Karpas-422 (cell line): Measurements from ENCODE around the gene ADGRG1. TPM values are rescaled to one million over a fixed set of nuclear protein-coding genes. Genes with fewer than 3 reads are reported as not detected.
"Not testable (repeated sequence)": the region's sequence is repeated elsewhere in the genome, so short reads cannot be mapped to it uniquely, and the experiment has no call there.

Experiments
- DNase-seq: peaks from one replicate; pipeline ENCODE4 v3.0.0-alpha.2; 2015
- H2AFZ ChIP-seq: fragments of 200-600 bp; sonication (generic); 2 replicates; pipeline ENCODE4 v1.6.1; 2014; ENCODE audit warnings: antibody characterized with exemption, low read length, mixed read lengths
- H3K27ac ChIP-seq: fragments of 200-600 bp; sonication (generic); 2 replicates; pipeline ENCODE4 v1.5.1; 2014; ENCODE audit warnings: mild to moderate bottlenecking, low read length, moderate library complexity
- H3K27me3 ChIP-seq: fragments of 200-600 bp; sonication (generic); 2 replicates; pipeline ENCODE4 v1.6.1; 2014; ENCODE audit warnings: low read length, mixed read lengths
- H3K36me3 ChIP-seq: fragments of 200-600 bp; sonication (generic); 2 replicates; pipeline ENCODE4 v1.6.1; 2014; ENCODE audit warnings: low read length, mixed read lengths; ENCODE audit not compliant: insufficient read depth
- H3K4me1 ChIP-seq: fragments of 200-600 bp; sonication (generic); 2 replicates; pipeline ENCODE4 v1.6.1; 2014; ENCODE audit warnings: mild to moderate bottlenecking, low read length, mixed read lengths
- H3K4me2 ChIP-seq: fragments of 200-600 bp; sonication (generic); 2 replicates; pipeline ENCODE4 v1.6.1; 2014; ENCODE audit warnings: low read length, low read depth, mild to moderate bottlenecking; ENCODE audit not compliant: poor library complexity, severe bottlenecking
- H3K4me3 ChIP-seq: fragments of 200-600 bp; sonication (generic); 2 replicates; pipeline ENCODE4 v1.5.1; 2014; ENCODE audit warnings: mild to moderate bottlenecking, antibody characterized with exemption, low read length, mixed read lengths
- H3K79me2 ChIP-seq: fragments of 200-600 bp; sonication (generic); 2 replicates; pipeline ENCODE4 v1.6.1; 2014; ENCODE audit warnings: mild to moderate bottlenecking, low read length, mixed read lengths
- H3K9ac ChIP-seq: fragments of 200-600 bp; sonication (generic); 2 replicates; pipeline ENCODE4 v1.6.0; 2014; ENCODE audit warnings: low read length
- H3K9me2 ChIP-seq: fragments of 200-600 bp; sonication (generic), shearing (Covaris generic); replicated peaks from 2 replicates; pipeline ENCODE4 v1.6.0; 2014; ENCODE audit warnings: mild to moderate bottlenecking, low read length, moderate library complexity; ENCODE audit not compliant: insufficient read depth
- H3K9me3 ChIP-seq: fragments of 300-700, 200-600 bp; sonication (generic); 2 replicates; pipeline ENCODE4 v1.6.1; 2014; ENCODE audit warnings: low read length, mixed read lengths
- H4K20me1 ChIP-seq: fragments of 200-600 bp; sonication (generic); 2 replicates; pipeline ENCODE4 v1.6.1; 2014; ENCODE audit warnings: mild to moderate bottlenecking, antibody characterized with exemption, low read length, low read depth; ENCODE audit not compliant: insufficient read depth
- total RNA-seq: library from RNA; depleted of rRNA; stranded (reverse); fragments of >200 nt; shearing (Covaris generic); gene quantifications from 2 replicates; pipeline ENCODE4 v1.2.3, GENCODE V29; 2014; ENCODE audit warnings: low replicate concordance; rRNA removed

ADGRG1 gene
- total RNA-seq, 1 experiment from 2014 or later: not detected

DNA sequence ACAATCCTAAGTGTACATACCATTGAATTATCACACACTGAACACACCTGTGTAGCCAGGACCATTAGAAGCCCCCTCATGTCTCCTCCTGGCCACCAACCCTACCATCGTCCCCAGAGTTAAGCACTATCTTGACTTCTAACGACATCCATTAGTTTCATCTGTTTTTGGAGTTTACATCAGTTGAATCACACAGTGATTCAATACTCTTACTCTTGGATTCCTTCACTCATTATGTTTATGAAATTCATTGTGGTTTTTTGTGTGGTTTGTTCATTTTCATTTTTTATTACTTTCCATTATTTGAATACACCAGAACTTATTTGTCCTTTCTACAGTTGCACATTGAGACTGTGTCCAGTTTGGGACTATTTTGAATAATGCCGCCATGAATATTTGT, 79.7 kb downstream of the ADGRG1 start:
- no peak overlapping the region for H3K4me2 ChIP-seq
- no peak overlapping the region for H3K4me3 ChIP-seq
- no peaks in the 10 kb centered on the region for H3K9me2 ChIP-seq
- no peaks in the 10 kb centered on the region for H3K36me3 ChIP-seq
- no peak overlapping the region for H2AFZ ChIP-seq
- no peaks in the 10 kb centered on the region for H3K9me3 ChIP-seq
- H3K27me3 ChIP-seq: no peaks in the 10 kb centered on the region
- H4K20me1 ChIP-seq: no peaks in the 10 kb centered on the region
- no peak overlapping the region for H3K9ac ChIP-seq
- no peaks in the 10 kb centered on the region for H3K79me2 ChIP-seq
- DNase-seq: no peak
- H3K27ac ChIP-seq: no peak overlapping the region
- peaks cover 4% of the 10 kb centered on the region for H3K4me1 ChIP-seq

DNA sequence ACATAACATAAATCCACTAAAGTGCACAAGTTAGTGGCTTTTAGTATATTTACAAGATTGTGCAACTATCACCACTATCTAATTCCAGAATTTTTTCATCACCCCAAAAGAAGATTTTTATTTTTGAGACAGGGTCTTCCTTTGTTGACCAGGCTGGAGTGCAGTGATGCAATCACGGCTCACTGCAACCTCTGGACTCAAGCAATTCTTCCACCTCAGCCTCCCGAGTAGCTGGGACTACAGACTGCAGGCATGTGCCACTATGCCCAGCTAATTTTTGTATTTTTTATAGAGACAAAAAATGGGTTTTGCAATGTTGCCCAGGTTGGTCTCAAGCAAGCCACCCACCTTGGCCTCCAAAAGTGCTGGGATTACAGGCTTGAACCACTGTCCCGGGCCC, 81.2 kb downstream of the ADGRG1 start:
- Histone ChIP-seq H3K27ac (no peak overlapping the region), H3K79me2 (no peaks in the 10 kb centered on the region), H2AFZ (no peak overlapping the region)

DNA sequence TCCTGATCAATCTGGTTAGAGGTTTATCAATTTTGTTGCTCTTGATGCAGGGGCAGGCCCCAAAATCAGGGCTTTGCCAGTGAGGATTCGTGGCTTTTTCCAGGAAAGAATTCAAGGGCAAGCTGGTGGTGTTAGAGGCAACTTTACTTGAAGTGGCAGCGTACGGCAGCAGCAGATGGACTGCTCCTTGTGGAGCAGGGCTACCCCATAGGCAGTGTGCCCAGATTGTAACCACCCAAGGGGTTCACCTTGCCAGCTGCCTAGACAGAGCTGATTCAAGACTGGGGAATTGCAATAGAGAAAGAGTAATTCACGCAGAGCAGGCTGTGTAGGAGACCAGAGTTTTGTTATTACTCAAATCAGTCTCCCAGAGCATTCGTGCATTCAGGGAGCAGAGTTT, 82.9 kb downstream of the ADGRG1 start:
- Histone ChIP-seq H3K27ac (no peak overlapping the region), H3K79me2 (no peaks in the 10 kb centered on the region), H3K9me3 (no peaks in the 10 kb centered on the region), H3K4me2 (no peak overlapping the region), H3K27me3 (no peaks in the 10 kb centered on the region), H3K4me1 (peaks cover 4% of the 10 kb centered on the region), H2AFZ (no peak overlapping the region), H3K36me3 (no peaks in the 10 kb centered on the region), H4K20me1 (no peaks in the 10 kb centered on the region), H3K4me3 (no peak overlapping the region), H3K9me2 (no peaks in the 10 kb centered on the region), H3K9ac (no peak overlapping the region)
- no peak for DNase-seq

More for the DNA sequence above, 81.2 kb downstream of the ADGRG1 start:
- Histone ChIP-seq H3K9me2 (no peaks in the 10 kb centered on the region), H3K27me3 (no peaks in the 10 kb centered on the region), H3K36me3 (no peaks in the 10 kb centered on the region), H3K9ac (no peak overlapping the region), H3K4me2 (no peak overlapping the region), H4K20me1 (no peaks in the 10 kb centered on the region), H3K9me3 (no peaks in the 10 kb centered on the region), H3K4me3 (no peak overlapping the region), H3K4me1 (peaks cover 4% of the 10 kb centered on the region)
- no peak for DNase-seq

DNA sequence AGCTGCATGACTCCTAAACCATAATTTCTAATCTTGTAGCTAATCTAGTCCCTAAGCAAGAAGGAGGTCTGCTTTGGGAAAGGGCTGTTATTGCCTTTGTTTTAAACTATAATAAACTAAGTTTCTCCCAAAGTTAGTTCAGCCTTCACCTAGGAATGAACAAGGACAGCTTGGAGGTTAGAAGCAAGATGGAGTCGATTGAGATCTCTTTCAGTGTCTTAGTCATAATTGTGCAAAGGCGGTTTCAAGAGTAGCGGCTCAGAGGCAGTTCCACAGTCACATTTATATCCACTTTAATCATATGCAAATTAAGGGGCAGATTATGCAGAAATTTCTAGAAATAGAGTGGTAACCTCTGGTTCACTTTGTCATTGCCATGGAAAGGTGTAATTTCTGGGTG, 83.6 kb downstream of the ADGRG1 start:
- H3K36me3 ChIP-seq: no peaks in the 10 kb centered on the region
- no peak overlapping the region for H3K9ac ChIP-seq
- H3K9me2 ChIP-seq: no peaks in the 10 kb centered on the region
- no peak overlapping the region for H3K4me3 ChIP-seq
- H3K4me1 ChIP-seq: peaks cover 4% of the 10 kb centered on the region
- no peaks in the 10 kb centered on the region for H3K27me3 ChIP-seq
- no peak overlapping the region for H3K27ac ChIP-seq
- no peaks in the 10 kb centered on the region for H3K79me2 ChIP-seq
- no peak overlapping the region for H2AFZ ChIP-seq
- no peak for DNase-seq
- H3K9me3 ChIP-seq: no peaks in the 10 kb centered on the region
- H3K4me2 ChIP-seq: no peak overlapping the region
- no peaks in the 10 kb centered on the region for H4K20me1 ChIP-seq

DNA sequence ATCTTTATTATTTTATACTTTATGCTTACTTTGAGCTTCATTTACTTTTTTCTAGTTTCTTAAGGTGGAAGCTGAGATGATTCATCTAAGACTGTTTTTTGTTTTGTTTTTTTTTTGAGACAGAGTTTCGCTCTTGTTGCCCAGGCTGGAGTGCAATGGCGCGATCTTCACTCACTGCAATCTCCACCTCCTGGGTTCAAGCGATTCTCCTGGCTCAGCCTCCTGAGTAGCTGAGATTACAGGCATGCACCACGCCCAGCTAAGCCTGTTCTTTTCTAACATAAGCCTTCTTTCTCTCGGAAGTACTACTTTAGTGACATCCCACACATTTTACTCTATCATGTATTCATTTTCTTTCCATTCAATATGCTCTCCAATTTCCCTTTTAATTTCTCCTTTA, 84.1 kb downstream of the ADGRG1 start:
- not testable (repeated sequence) for H3K36me3 ChIP-seq, H3K4me1 ChIP-seq, H4K20me1 ChIP-seq, H3K9ac ChIP-seq, H3K79me2 ChIP-seq, H3K9me3 ChIP-seq, H3K9me2 ChIP-seq, H3K27me3 ChIP-seq, H3K4me3 ChIP-seq, H3K27ac ChIP-seq, H3K4me2 ChIP-seq, H2AFZ ChIP-seq, DNase-seq

DNA sequence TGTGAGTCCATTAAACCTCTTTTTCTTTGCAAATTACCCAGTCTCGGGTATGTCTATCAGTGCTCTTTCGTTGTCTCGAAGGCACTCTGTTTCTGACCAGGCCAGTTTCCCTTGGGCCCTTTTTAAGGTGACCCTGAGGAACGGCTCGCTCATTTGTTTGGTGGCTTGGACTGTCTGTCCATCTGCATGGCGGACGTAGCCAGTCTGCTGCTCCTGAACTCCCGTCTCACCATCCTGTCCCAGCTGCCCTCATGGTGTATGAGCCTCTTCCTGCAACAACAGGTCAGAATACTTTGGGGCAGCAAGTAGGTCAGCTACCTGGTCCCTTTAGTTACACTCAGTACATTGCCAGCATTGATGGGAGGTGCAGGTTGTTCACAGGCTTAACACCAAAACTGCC, 85.2 kb downstream of the ADGRG1 start:
- Histone ChIP-seq H3K9me3 (no peaks in the 10 kb centered on the region), H3K27ac (no peak overlapping the region), H3K9me2 (no peaks in the 10 kb centered on the region), H2AFZ (no peak overlapping the region), H3K4me1 (peaks cover 4% of the 10 kb centered on the region), H3K4me3 (no peak overlapping the region), H3K4me2 (no peak overlapping the region), H3K27me3 (no peaks in the 10 kb centered on the region), H3K36me3 (no peaks in the 10 kb centered on the region), H3K79me2 (no peaks in the 10 kb centered on the region), H3K9ac (no peak overlapping the region), H4K20me1 (no peaks in the 10 kb centered on the region)
- DNase-seq: no peak

DNA sequence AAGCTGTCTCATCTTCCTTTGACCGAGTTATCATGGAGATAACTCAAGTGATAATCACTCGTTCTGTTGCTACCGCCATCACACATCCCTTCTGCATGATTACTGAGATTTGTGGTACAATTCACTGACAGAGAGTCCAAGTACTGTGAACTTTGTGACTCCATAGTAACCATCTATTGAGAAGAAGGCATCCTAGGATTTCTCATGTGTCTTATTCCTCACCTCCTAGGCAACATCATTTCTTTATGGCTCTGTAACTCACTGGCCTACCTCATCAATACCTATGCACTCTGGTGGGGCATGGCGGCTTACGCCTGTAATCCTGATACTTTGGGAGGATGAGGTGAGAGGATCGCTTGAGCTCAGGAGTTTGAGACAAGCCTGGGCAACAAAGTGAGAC, 85.6 kb downstream of the ADGRG1 start:
- Histone ChIP-seq H3K27me3 (no peaks in the 10 kb centered on the region), H3K4me3 (no peak overlapping the region), H3K27ac (no peak overlapping the region), H3K9me2 (no peaks in the 10 kb centered on the region), H2AFZ (no peak overlapping the region), H3K4me1 (peaks cover 4% of the 10 kb centered on the region), H3K9me3 (no peaks in the 10 kb centered on the region), H3K79me2 (no peaks in the 10 kb centered on the region), H4K20me1 (no peaks in the 10 kb centered on the region), H3K36me3 (no peaks in the 10 kb centered on the region), H3K9ac (no peak overlapping the region), H3K4me2 (no peak overlapping the region)
- no peak for DNase-seq

Other genes starting within 250 kb of the ADGRG1 start
- gene CCL17, start 223.9 kb upstream of the ADGRG1 start, total RNA-seq: not detected in 2 replicates
- gene CIAPIN1, start 181.2 kb upstream of the ADGRG1 start, total RNA-seq: 37.7 and 70.6 TPM in 2 replicates
- 39.5 and 46.9 TPM in 2 replicates for gene COQ9, start 181.2 kb upstream of the ADGRG1 start, total RNA-seq
- gene POLR2C, start 166.0 kb upstream of the ADGRG1 start, total RNA-seq: 75.5 and 87.6 TPM in 2 replicates
- gene DOK4, start 142.1 kb upstream of the ADGRG1 start, total RNA-seq: 3.2 and 3.4 TPM in 2 replicates
- gene CCDC102A, start 92.1 kb upstream of the ADGRG1 start, total RNA-seq: 5.9 and 25.7 TPM in 2 replicates
- gene ADGRG5, start 86.0 kb upstream of the ADGRG1 start, total RNA-seq: 2.9 and 3.0 TPM in 2 replicates
- not detected in 2 replicates for gene ADGRG3, start 39.7 kb downstream of the ADGRG1 start, total RNA-seq
- gene DRC7, start 66.2 kb downstream of the ADGRG1 start, total RNA-seq: not detected in 2 replicates
- gene KATNB1, start 107.1 kb downstream of the ADGRG1 start, total RNA-seq: 17.4 and 40.0 TPM in 2 replicates
- not detected in 2 replicates for gene KIFC3, start 173.9 kb downstream of the ADGRG1 start, total RNA-seq